Measurements from ENCODE around the gene TRIM9.

GRCh38 chr14:51024377-51024776 is 70.5 kb downstream of the TRIM9 start:
- TF ChIP-seq CTCF (conservative IDR thresholded peaks at IDR 0.05 in 1 of 2, IDR thresholded peaks at IDR 0.05 in 1 of 2; ENCODE audit: low read depth in 1 of 2, low read length in 2 of 2) = no peak
- no peak for TF ChIP-seq EZH2 (IDR thresholded peaks at IDR 0.05; ENCODE audit: low read length, missing control alignments)
